Measurements from ENCODE around the gene HORMAD2. TPM values are rescaled to one million over a fixed set of nuclear protein-coding genes. Genes with fewer than 3 reads are reported as not detected.
A peak's percentile ranks its signal among the peaks of the same experiment; 100 is the strongest.

HORMAD2 gene
- total RNA-seq, 1 experiment from 2014 or later, result not detected

DNA sequence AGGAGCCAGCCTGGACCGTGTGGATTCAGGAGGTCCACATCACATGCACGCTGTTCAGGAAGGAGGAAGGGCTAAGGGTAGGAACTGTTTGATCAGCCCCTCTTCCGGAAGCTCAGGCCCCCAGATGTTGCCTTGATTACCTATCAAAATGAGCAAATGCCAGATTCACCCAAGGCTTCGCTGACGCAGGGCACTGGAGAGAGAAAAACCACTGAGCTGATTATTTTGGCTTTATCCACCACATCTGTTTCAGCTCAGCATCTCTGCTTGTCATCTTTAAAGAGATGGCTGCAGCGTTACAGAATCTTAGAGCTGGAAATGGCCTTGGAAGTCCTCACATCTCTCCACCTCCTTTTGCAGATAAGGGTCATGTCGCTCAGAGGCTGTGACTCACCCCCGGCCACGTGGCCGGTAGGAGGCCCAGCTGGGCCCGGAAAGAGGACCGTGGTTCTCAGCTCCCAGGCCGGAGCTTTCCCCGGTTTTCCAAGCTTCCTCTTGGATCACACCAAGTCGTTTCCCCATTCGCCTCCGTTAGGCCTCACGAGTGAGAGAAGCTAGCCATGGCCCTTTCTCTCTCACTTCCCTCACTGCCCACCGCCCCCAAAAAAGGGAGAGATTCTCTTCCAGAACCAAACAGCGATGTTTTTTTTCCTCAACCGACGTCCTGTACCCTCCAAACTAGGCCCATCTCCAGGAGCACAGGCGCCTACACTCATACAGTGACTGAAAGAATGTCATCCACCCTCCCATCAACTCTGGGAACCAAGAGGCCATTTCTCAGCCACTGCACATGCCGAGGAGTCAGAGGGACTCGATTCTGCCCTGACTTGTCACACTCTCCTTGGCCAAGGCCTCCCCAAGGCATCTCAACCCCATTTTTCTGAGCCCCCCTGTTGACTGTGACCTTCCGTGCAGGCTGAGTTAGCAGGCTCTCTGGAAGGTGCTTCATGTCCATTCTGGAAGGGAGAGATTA is 128.7 kb downstream of the HORMAD2 start:
- DNase-seq, result peak; percentile 55 to 84
- intact Hi-C loops (cut with micrococcal nuclease; ENCODE audit: unreplicated experiment), result loop anchor here (5.0 kb wide), 1 partner anchor 587 kb away; no protein-coding TSS in a partner anchor
- Histone ChIP-seq H3F3A (ENCODE audit: insufficient read depth, low read depth) (peaks cover 89% of the 10 kb centered on the region), H4K20me1 (ENCODE audit: insufficient read depth) (no peaks in the 10 kb centered on the region), H3K4me2 (peak overlapping the region; percentile 70), H3K4me3 (no peak overlapping the region), H3K36me3 (ENCODE audit: low read depth) (no peaks in the 10 kb centered on the region), H3K4me1 (replicated peaks; ENCODE audit: insufficient read depth) (peaks cover 94% of the 10 kb centered on the region), H3K27me3 (ENCODE audit: insufficient read depth, low read depth) (no peaks in the 10 kb centered on the region), H3K79me2 (ENCODE audit: low read depth) (peaks cover 17% of the 10 kb centered on the region; the same call in 1 of the 2 replicates), H3K9me2 (ENCODE audit: insufficient read depth) (no peaks in the 10 kb centered on the region), H3K9me3 (ENCODE audit: insufficient read depth, low read depth) (no peaks in the 10 kb centered on the region), H3K27ac (peak overlapping the region; percentile 98), H2AFZ (no peak overlapping the region)
- POLR2A ChIA-PET (ENCODE audit: unreplicated experiment), result interaction anchor here (0.5 to 1.0 kb wide), 3 partner anchors 13 to 214 kb away, joined by 3 to 6 read pairs (median 5); no protein-coding TSS in a partner anchor
- TF ChIP-seq EZH2 (IDR thresholded peaks at IDR 0.05; ENCODE audit: low read depth), result no peak
- TF ChIP-seq, protein P1, sequence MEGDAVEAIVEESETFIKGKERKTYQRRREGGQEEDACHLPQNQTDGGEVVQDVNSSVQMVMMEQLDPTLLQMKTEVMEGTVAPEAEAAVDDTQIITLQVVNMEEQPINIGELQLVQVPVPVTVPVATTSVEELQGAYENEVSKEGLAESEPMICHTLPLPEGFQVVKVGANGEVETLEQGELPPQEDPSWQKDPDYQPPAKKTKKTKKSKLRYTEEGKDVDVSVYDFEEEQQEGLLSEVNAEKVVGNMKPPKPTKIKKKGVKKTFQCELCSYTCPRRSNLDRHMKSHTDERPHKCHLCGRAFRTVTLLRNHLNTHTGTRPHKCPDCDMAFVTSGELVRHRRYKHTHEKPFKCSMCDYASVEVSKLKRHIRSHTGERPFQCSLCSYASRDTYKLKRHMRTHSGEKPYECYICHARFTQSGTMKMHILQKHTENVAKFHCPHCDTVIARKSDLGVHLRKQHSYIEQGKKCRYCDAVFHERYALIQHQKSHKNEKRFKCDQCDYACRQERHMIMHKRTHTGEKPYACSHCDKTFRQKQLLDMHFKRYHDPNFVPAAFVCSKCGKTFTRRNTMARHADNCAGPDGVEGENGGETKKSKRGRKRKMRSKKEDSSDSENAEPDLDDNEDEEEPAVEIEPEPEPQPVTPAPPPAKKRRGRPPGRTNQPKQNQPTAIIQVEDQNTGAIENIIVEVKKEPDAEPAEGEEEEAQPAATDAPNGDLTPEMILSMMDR (conservative IDR thresholded peaks at IDR 0.05), result no peak
- CTCF ChIA-PET, result interaction anchor here (1.0 kb wide), 1 partner anchor 44 kb away, joined by 8 read pairs; no protein-coding TSS in a partner anchor
- no TSS peak for BruUV-seq (replicated peaks)

DNA sequence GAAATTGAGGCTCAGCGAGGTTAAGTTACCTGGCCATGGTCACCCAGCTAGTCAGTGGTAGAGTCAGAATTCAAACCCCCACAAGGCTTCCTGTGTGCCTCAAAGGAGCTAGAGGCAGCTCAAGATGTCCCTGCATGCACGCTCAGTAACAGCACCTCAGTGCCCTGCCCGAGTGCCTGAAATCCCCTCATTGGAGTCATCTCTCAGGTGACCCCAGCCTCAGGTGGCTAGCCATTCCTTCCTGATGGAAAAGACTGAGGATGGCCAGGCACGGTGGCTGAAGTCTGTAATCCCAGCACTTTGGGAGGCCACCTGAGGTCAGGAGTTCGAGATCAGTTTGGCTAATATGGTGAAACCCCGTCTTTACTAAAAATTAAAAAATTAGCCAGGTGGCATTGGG is 129.4 kb downstream of the HORMAD2 start:
- Histone ChIP-seq H3F3A (ENCODE audit: insufficient read depth, low read depth) (peaks cover 89% of the 10 kb centered on the region), H3K4me2 (peak overlapping the region; percentile 70), H3K79me2 (ENCODE audit: low read depth) (peaks cover 17% of the 10 kb centered on the region; the same call in 1 of the 2 replicates), H3K4me3 (no peak overlapping the region), H3K27ac (peak overlapping the region; percentile 98), H4K20me1 (ENCODE audit: insufficient read depth) (no peaks in the 10 kb centered on the region), H3K27me3 (ENCODE audit: insufficient read depth, low read depth) (no peaks in the 10 kb centered on the region), H3K9me2 (ENCODE audit: insufficient read depth) (no peaks in the 10 kb centered on the region), H3K36me3 (ENCODE audit: low read depth) (no peaks in the 10 kb centered on the region), H3K9me3 (ENCODE audit: insufficient read depth, low read depth) (no peaks in the 10 kb centered on the region), H2AFZ (no peak overlapping the region), H3K4me1 (replicated peaks; ENCODE audit: insufficient read depth) (peaks cover 94% of the 10 kb centered on the region)
- TF ChIP-seq, protein P1 (conservative IDR thresholded peaks at IDR 0.05), result no peak
- intact Hi-C loops (cut with micrococcal nuclease; ENCODE audit: unreplicated experiment), result loop anchor here (1.0 to 5.0 kb wide), 2 partner anchors 26 to 587 kb away; no protein-coding TSS in a partner anchor
- CTCF ChIA-PET, result interaction anchor here (1.0 kb wide), 1 partner anchor 43 kb away, joined by 8 read pairs; no protein-coding TSS in a partner anchor
- DNase-seq, result no peak
- POLR2A ChIA-PET (ENCODE audit: unreplicated experiment), result interaction anchor here (1.0 kb wide), 1 partner anchor 43 kb away, joined by 14 read pairs; no protein-coding TSS in a partner anchor
- no TSS peak for BruUV-seq (replicated peaks)

DNA sequence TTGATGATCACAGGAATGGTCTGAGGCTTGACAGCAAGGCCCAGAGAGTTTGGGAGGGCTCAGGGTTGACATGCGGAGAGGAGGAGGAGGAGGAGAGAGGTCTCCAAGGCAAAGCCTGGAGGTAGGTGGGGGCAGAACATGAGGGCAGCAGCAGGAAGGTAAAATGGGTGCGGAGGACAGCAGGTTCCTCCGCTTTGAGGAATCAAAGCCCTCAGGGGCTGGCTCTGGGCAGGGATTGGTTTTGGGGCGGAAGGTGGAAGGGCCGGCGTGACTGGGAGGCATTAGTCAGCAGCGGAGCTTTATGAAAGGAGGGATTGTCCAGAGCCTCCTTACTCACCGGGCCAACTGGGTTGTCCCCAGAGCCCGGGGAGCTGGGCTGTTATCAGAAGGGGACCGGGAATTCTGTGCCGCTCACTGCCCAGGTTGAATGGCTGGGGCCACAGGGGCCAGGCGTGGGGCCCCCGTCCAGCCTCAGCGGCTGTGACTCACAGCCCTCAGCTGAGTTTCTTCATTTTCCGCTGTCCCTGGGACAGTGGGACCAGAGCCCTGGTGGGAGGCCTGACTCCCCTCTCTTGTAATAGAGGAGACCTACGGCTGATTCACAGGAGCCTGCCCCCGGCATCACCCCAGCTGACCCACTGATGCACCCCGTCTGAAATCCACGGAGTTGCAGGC is 130.1 kb downstream of the HORMAD2 start:
- BruUV-seq (replicated peaks), result TSS peak; percentile 90
- peak overlapping the region; percentile 98 for H3K27ac ChIP-seq

More for the DNA sequence above, 130.1 kb downstream of the HORMAD2 start:
- peaks cover 17% of the 10 kb centered on the region; the same call in 1 of the 2 replicates for H3K79me2 ChIP-seq (ENCODE audit: low read depth)
- no peak overlapping the region for H2AFZ ChIP-seq
- TF ChIP-seq EZH2 (IDR thresholded peaks at IDR 0.05; ENCODE audit: low read depth), result no peak
- TF ChIP-seq, protein P1 (conservative IDR thresholded peaks at IDR 0.05), result no peak
- H3K27me3 ChIP-seq (ENCODE audit: insufficient read depth, low read depth), result no peaks in the 10 kb centered on the region
- no peaks in the 10 kb centered on the region for H3K9me2 ChIP-seq (ENCODE audit: insufficient read depth)
- H3K4me1 ChIP-seq (replicated peaks; ENCODE audit: insufficient read depth), result peaks cover 94% of the 10 kb centered on the region
- H3K9me3 ChIP-seq (ENCODE audit: insufficient read depth, low read depth), result no peaks in the 10 kb centered on the region
- H4K20me1 ChIP-seq (ENCODE audit: insufficient read depth), result no peaks in the 10 kb centered on the region
- H3K4me3 ChIP-seq, result peak overlapping the region; percentile 50
- POLR2A ChIA-PET (ENCODE audit: unreplicated experiment), result interaction anchor here (0.7 to 1.0 kb wide), 5 partner anchors 14 to 473 kb away, joined by 3 to 14 read pairs (median 3); no protein-coding TSS in a partner anchor
- peak; percentile 94 to 98 for DNase-seq
- intact Hi-C loops (cut with micrococcal nuclease; ENCODE audit: unreplicated experiment), result loop anchor here (1.0 kb wide), 1 partner anchor 25 kb away; no protein-coding TSS in a partner anchor
- H3K36me3 ChIP-seq (ENCODE audit: low read depth), result no peaks in the 10 kb centered on the region
- CTCF ChIA-PET, result no interaction called here
- H3K4me2 ChIP-seq, result peak overlapping the region; percentile 80
- peaks cover 89% of the 10 kb centered on the region for H3F3A ChIP-seq (ENCODE audit: insufficient read depth, low read depth)
